GM12801 (cell line): ENCODE results near the gene YIPF4.

Experiments
- TF ChIP-seq, protein P1 (sequence below): IDR thresholded peaks from one replicate; pipeline ENCODE4 v1.5.1; 2011; ENCODE audit warnings: control low read depth; ENCODE audit not compliant: insufficient read length; ENCODE audit errors: extremely low read depth

YIPF4 gene

DNA sequence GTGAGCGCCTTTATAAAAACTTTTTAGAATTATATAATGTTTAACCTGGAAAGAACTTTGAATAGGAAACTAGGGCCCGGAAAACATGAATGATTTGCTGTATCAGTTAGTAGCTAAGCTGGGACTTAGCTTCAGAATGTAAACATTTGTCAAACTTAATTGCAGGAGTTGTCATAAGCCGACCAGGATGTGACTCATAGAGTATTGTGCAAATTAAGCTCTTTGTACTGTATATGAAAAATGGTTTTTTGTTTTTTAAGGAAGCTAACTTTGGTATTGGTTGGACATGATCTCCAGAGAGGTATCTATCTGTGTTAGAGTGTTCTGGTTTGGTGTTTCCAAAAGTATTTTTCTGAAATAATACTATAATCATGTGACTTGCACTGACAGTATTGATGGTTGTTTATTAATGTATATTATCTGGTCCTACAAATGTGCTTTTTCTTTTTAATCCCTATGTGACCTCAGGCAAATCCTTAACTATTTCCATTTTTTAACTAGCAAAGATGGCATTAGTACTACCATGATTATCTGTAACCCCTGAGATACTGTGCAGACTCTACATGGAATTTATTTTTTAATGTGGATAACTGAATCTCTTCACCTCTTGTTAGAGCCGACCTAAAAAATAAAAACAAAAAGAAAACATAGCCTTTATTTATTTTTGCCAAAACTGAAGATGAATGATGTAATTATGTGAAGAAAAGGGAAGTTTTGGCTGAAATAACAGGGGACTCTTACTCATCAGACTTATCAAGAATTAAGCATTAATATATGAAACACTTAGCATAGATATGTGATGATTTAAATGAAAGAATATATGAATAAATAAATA lies 11.7 kb downstream of the YIPF4 start:
- TF ChIP-seq, protein P1, sequence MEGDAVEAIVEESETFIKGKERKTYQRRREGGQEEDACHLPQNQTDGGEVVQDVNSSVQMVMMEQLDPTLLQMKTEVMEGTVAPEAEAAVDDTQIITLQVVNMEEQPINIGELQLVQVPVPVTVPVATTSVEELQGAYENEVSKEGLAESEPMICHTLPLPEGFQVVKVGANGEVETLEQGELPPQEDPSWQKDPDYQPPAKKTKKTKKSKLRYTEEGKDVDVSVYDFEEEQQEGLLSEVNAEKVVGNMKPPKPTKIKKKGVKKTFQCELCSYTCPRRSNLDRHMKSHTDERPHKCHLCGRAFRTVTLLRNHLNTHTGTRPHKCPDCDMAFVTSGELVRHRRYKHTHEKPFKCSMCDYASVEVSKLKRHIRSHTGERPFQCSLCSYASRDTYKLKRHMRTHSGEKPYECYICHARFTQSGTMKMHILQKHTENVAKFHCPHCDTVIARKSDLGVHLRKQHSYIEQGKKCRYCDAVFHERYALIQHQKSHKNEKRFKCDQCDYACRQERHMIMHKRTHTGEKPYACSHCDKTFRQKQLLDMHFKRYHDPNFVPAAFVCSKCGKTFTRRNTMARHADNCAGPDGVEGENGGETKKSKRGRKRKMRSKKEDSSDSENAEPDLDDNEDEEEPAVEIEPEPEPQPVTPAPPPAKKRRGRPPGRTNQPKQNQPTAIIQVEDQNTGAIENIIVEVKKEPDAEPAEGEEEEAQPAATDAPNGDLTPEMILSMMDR, result no peak

DNA sequence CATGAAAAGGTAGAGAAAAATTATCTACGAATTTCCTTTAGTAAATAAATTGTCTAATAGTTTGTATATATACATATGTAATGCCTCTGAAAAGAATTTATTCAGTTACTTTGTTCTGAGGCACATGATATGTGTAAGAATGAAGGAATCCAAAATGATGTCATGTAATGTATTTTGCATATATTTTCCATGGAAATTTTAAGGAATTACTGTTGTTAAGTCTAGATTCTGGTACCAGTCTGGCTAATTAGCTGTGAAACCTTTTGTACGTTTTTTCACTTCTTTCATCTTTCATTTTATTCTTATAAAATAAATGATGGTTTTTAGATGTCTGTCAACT lies 12.3 kb downstream of the YIPF4 start:
- TF ChIP-seq, protein P1, result no peak

DNA sequence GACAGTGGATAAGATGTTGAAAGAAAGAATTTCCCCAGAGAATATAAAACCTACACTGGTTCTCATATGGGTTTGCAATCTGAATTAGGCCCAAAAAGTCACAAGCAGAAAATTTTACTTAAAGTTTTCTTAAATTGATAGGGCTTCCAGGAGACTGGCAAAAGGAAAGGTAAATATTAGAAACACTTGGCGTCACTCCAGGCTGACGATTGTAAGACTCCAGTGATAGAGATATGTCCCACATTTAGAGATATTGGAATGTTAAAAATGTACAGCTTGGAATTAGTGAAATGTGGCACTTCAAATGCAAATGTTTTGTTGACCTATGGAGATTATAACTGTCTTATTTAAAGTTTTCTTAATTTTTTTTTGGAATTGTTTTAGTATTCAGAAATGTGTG lies 14.0 kb downstream of the YIPF4 start:
- TF ChIP-seq, protein P1, result no peak

DNA sequence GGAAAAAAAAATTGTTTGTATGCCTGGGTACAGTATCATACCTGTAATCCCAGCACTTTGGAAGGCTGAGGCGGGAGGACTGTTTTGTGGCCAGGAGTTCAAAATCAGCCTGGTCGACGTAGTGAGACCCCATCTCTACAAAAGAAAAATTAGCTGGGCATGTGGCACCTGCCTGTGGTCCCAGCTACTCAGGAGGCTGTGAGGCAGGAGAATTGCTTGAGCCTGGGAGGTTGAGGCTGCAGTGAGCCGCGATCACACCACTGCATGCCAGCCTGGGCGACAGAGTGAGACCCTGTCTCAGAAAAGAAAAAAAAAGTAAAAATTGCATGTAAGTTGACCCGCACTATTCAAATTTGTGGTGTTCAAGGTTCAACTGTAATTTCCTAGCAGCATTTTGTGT lies 32.9 kb downstream of the YIPF4 start:
- TF ChIP-seq, protein P1, result no peak

DNA sequence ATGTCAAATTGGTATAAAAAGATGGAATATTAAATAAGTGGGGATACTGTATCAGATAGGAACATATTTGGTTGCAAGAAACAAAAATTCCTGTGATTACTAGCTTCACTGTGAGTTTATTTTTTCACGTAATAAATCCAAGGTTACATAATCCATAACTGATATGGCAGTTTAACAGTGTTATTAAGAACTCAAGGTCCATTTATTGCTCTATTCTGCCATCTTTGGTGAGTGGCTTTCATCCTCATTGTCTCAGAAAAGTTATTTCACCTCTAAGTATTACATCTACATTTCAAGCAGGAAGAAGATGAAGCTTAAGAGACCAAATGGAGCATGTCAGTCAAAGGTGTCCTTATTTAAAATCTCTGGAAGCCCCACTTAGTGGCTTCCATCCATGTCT lies 37.2 kb downstream of the YIPF4 start:
- TF ChIP-seq, protein P1, result no peak

DNA sequence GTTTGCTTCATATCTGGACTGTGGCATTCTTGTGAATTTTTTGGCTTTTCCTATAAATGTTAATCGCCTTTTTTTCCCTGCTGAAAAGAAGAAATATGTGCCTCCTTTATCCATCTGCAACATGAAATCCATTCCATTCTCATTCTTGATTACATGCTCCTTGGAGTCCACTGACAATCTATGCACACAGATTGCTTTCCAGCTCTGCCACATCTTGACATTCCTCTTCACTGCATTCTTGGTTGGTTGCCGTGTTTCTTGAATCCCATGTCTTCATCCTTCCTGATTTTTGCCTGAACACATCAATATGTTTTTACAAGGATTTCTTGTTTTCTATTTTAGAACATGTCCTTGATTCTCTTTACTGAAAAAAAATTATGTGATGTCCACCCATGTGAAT lies 52.4 kb downstream of the YIPF4 start:
- TF ChIP-seq, protein P1, result no peak

DNA sequence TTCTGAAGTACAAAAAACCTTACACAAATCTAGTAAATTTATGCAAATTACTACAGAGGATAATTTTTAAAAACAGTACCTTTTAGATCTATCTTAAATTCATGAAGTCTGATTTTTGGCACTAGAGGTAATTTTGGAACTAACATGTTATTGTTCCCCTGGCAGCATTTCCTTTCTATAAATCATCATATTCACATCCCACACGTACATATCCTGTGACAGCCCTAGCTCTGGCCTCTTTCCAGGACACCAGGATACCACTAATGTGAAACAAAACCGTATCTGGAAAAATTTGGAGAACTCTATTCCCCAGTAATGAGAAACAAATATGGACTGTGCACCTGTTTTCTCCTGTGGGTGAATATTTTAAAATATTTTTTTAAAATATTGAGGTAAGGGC lies 65.1 kb downstream of the YIPF4 start:
- TF ChIP-seq, protein P1, result no peak
